ENCODE results near the gene ACTL6B.
A peak's percentile ranks its signal among the peaks of the same experiment; 100 is the strongest.

ACTL6B gene

GRCh38 chr7:100685049-100685605 lies 28.9 kb upstream of the ACTL6B start:
- TF ChIP-seq CTCF (IDR thresholded peaks at IDR 0.05; ENCODE audit: low read depth, low read length) (no peak), MAX (IDR thresholded peaks at IDR 0.05; ENCODE audit: low read depth, low read length) (no peak), POLR2A (IDR thresholded peaks at IDR 0.05; ENCODE audit: extremely low read depth, insufficient read length) (no peak), MYC (IDR thresholded peaks at IDR 0.05; ENCODE audit: low read depth, low read length) (no peak)
- no peak overlapping the region for H3K4me3 ChIP-seq (ENCODE audit: low read depth, low read length)
- DNase-seq (ENCODE audit: low read depth), result no peak

GRCh38 chr7:100684534-100685042 lies 28.3 kb upstream of the ACTL6B start:
- no peak for DNase-seq (ENCODE audit: low read depth)
- H3K4me3 ChIP-seq (ENCODE audit: low read depth, low read length), result no peak overlapping the region
- TF ChIP-seq MAX (IDR thresholded peaks at IDR 0.05; ENCODE audit: low read depth, low read length) (no peak), POLR2A (IDR thresholded peaks at IDR 0.05; ENCODE audit: extremely low read depth, insufficient read length) (no peak), MYC (IDR thresholded peaks at IDR 0.05; ENCODE audit: low read depth, low read length) (no peak), CTCF (IDR thresholded peaks at IDR 0.05; ENCODE audit: low read depth, low read length) (no peak)

GRCh38 chr7:100683659-100684533 lies 27.6 kb upstream of the ACTL6B start:
- no peak overlapping the region for H3K4me3 ChIP-seq (ENCODE audit: low read depth, low read length)
- TF ChIP-seq MAX (IDR thresholded peaks at IDR 0.05; ENCODE audit: low read depth, low read length) (no peak), MYC (IDR thresholded peaks at IDR 0.05; ENCODE audit: low read depth, low read length) (no peak), CTCF (IDR thresholded peaks at IDR 0.05; ENCODE audit: low read depth, low read length) (no peak), POLR2A (IDR thresholded peaks at IDR 0.05; ENCODE audit: extremely low read depth, insufficient read length) (no peak)
- DNase-seq (ENCODE audit: low read depth), result no peak

GRCh38 chr7:100682991-100683658 lies 26.9 kb upstream of the ACTL6B start:
- DNase-seq (ENCODE audit: low read depth), result peak; percentile 12
- no peak overlapping the region for H3K4me3 ChIP-seq (ENCODE audit: low read depth, low read length)
- TF ChIP-seq MAX (IDR thresholded peaks at IDR 0.05; ENCODE audit: low read depth, low read length), result no peak
- TF ChIP-seq MYC (IDR thresholded peaks at IDR 0.05; ENCODE audit: low read depth, low read length), result no peak
- no peak for TF ChIP-seq POLR2A (IDR thresholded peaks at IDR 0.05; ENCODE audit: extremely low read depth, insufficient read length)

- peak; percentile 37 for DNase-seq (ENCODE audit: low read depth)
- no peak for TF ChIP-seq POLR2A (IDR thresholded peaks at IDR 0.05; ENCODE audit: extremely low read depth, insufficient read length)
- TF ChIP-seq MYC (IDR thresholded peaks at IDR 0.05; ENCODE audit: low read depth, low read length), result no peak
- no peak for TF ChIP-seq MAX (IDR thresholded peaks at IDR 0.05; ENCODE audit: low read depth, low read length)
- TF ChIP-seq CTCF (IDR thresholded peaks at IDR 0.05; ENCODE audit: low read depth, low read length), result no peak
Observed at GRCh38 chr7:100682228-100682741, 26.0 kb upstream of the ACTL6B start.

More at GRCh38 chr7:100682228-100682741, 26.0 kb upstream of the ACTL6B start:
- H3K4me3 ChIP-seq (ENCODE audit: low read depth, low read length), result no peak overlapping the region
